Measurements from ENCODE around the gene HRCT1. TPM values are rescaled to one million over a fixed set of nuclear protein-coding genes. Genes with fewer than 3 reads are reported as not detected.
"Not testable (repeated sequence)": the region's sequence is repeated elsewhere in the genome, so short reads cannot be mapped to it uniquely, and the experiment has no call there.

HRCT1 gene
- total RNA-seq, 4 donors from 2014 or later, result 5.1 to 17.5 (median 11.3) TPM

DNA sequence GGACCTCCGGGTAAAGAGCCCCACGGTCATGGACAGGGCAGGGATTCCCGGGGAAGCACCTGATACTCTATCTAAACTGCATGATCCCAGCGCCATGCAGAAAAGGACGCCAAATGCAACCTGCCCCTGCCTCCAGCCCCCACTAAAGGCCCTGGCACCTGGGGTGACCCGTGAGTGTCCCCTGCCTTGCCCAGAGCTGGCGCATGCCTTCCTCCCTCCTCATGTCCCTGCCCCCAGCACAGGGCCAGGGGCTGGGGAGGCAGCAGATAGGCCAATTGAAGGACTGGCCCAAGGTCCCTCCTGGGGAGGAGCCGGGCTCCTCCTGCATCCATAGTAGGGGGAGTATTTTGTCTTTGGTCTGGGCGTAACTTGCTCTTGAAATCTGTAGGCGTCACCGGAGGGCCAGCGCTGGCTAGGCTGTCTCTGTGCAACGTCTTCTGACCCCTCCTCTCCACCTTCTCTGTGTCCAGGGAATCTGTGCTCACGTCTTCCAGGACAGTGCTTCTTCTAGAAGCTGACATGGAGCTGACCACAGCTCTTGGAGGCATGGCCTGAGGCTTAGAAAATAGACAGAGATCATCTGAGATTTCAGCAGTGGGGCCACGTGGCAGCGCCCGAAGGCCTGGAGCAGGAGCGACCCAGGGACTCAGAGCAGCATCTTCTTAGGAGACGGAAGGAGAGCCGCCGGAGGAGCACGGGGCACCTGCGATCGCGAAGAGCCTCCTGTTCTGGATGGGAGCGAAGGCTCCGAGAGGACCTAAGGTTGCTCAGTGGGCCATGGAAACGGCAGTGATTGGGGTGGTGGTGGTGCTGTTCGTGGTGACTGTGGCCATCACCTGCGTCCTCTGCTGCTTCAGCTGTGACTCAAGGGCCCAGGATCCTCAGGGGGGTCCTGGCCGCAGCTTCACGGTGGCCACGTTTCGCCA is 3.9 kb downstream of the HRCT1 start:
- TF ChIP-seq, protein P1, sequence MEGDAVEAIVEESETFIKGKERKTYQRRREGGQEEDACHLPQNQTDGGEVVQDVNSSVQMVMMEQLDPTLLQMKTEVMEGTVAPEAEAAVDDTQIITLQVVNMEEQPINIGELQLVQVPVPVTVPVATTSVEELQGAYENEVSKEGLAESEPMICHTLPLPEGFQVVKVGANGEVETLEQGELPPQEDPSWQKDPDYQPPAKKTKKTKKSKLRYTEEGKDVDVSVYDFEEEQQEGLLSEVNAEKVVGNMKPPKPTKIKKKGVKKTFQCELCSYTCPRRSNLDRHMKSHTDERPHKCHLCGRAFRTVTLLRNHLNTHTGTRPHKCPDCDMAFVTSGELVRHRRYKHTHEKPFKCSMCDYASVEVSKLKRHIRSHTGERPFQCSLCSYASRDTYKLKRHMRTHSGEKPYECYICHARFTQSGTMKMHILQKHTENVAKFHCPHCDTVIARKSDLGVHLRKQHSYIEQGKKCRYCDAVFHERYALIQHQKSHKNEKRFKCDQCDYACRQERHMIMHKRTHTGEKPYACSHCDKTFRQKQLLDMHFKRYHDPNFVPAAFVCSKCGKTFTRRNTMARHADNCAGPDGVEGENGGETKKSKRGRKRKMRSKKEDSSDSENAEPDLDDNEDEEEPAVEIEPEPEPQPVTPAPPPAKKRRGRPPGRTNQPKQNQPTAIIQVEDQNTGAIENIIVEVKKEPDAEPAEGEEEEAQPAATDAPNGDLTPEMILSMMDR (IDR thresholded peaks at IDR 0.05), result no peak
- DNase-seq (ENCODE audit: low spot score), result no peak
- no peak for ATAC-seq (ENCODE audit: low FRiP score)

DNA sequence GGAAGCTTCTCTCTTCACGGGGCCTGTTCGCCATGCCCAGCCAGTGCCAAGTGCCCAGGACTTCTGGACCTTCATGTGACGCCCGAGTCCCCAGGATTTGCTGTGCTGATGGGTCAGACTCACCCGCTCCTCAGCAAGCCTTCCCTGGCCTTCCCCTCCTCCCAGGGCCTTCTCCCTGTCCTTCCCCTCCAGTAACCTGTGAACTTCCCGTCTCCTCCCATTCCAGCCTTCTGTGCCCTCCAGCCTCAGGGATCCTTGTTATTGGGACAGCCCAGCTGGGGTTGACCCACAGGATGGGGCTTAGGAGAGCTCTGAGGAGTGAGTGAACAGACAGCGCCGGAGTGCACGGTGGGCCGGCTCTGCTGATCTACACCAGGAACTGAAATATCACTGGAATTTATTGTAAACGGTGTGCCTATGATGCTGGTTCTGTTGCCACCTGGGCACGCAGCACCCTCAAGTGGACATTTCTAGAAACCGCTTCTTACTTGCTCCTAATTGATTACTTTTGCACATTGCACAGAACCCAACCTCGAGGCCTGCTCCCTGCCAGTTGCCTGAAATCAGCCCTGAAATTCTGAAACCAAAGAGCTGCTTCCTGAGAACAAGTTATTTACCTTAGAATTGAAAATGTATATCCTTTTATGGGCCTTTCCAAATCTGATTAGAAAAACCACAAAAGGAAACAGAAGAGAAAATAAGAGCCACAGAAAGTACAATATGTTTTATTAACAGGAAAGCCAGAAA is 4.8 kb downstream of the HRCT1 start:
- ATAC-seq (ENCODE audit: low FRiP score) (no peak), DNase-seq (ENCODE audit: low spot score) (no peak)
- TF ChIP-seq, protein P1 (IDR thresholded peaks at IDR 0.05), result no peak

DNA sequence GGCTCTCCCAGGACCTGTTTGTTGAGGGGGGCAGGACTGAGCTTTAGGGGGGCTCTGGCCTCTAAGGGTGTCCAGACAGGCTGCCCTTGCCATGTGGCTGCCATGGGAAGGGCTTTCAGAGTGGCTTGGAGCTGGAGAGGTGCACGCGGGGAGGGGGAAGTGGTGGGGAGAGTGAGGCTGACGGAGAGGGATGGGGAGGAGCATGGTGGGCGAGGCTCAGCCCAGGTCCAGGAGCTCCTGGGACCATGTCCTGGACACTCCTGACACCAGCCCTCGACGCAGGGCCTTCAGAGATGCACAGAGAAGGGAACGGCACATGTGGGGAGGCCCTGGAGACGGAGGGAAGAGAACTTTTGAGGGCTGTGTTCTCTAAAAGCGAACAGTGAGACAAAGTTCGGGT is 5.7 kb downstream of the HRCT1 start:
- ATAC-seq (ENCODE audit: low FRiP score) (no peak), DNase-seq (ENCODE audit: low spot score) (no peak)
- TF ChIP-seq, protein P1 (IDR thresholded peaks at IDR 0.05), result no peak

DNA sequence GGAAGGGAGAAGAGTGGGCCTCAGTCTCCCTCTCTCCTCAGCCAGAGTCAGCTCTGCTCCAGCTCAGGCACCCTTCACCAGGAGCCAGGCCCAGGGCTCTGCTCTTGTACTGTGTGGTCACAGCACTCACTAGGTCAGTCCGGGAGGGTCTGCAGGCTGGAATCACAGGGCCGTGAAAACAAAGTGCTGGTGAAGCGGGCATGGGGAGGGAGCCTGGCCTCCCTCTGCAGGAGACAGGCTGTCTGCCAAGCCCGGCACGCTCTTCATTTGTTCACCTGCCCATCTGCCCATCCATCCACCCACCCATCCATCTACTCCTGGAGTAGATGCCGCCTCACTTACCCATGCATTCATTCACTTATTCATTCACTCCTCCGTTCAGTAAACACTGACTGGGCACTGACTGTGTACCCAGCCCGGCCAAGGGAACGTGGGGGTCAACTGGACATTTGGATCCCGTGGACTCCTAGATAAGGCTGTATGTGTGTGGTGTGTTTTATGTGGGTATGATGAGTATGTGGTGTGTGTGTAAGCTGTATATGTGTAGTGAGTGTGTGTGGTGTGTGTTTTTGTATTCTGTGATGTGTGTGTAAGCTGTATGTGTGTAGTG is 6.9 kb downstream of the HRCT1 start:
- ATAC-seq (ENCODE audit: low FRiP score) (no peak), DNase-seq (ENCODE audit: low spot score) (no peak)
- TF ChIP-seq, protein P1 (IDR thresholded peaks at IDR 0.05), result no peak

DNA sequence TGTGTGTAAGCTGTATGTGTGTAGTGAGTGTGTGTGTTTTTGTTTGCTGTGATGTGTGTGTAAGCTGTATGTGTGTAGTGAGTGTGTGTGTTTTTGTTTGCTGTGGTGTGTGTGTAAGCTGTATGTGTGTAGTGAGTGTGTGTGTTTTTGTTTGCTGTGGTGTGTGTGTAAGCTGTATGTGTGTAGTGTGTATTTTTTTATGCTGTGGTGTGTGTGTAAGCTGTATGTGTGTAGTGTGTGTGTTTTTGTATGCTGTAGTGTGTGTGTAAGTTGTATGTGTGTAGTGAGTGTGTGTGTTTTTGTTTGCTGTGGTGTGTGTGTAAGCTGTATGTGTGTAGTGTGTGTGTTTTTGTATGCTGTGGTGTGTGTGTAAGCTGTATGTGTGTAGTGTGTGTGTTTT is 7.4 kb downstream of the HRCT1 start:
- DNase-seq (ENCODE audit: low spot score); ATAC-seq (ENCODE audit: low FRiP score): not testable (repeated sequence)

DNA sequence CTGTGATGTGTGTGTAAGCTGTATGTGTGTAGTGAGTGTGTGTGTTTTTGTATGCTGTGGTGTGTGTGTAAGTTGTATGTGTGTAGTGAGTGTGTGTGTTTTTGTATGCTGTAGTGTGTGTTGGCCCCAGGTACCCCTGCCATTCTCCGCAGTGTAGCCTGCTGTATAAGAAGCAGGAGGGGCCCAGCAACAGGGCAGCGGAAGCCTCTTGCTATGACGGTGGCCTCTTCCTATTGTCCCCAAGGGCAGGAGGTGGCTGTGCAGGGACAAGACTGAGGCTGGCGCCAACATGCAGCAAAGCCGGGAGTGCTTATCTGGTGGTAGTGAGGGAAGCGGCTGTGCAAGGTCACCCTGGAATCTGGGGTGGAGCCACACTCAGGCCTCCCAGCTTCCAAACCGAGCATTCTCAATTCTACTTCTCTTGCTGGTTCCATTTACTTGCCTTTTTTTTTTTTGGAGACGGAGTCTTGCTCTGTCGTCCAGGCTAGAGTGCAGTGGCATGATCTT is 8.4 kb downstream of the HRCT1 start:
- no peak for ATAC-seq (ENCODE audit: low FRiP score)
- TF ChIP-seq, protein P1 (IDR thresholded peaks at IDR 0.05), result no peak
- DNase-seq (ENCODE audit: low spot score), result no peak

DNA sequence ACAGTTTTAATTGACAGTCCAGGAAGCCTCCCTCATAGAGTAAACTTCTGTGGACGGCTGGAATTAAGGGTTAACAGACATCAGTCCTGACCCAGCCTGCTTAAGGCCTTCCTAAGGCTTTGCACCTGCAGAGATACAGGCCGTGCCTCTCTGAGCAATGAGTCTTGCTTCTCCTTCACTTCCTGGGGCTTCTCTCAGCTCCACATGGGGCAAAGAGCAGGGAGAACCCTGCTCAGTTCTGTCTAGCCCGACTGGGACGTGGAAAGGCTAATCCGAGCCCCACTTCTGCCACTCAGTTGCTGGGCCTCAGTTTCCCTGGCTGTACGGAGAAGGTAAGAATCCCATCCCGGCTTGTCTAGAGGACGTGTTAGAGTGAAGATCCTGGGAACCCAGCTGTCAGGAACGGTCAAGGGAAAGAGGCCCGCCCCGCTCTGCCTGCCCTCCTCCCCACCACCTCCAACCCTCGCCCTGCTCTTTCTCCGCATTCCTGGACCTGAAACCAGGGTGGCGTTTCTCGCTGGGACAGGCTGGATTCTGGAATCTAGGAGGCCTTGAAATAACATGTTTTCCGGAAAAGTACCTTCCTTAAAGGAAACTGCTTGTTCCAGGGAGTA is 9.8 kb downstream of the HRCT1 start:
- ATAC-seq (ENCODE audit: low FRiP score) (no peak), DNase-seq (ENCODE audit: low spot score) (no peak)
- TF ChIP-seq, protein P1 (IDR thresholded peaks at IDR 0.05), result no peak
